ENCODE data around the gene ABHD2. TPM values are rescaled to one million over a fixed set of nuclear protein-coding genes. Genes with fewer than 3 reads are reported as not detected.

Gene ABHD2
- polyA plus RNA-seq, 1 experiment = 69.6 TPM

DNA sequence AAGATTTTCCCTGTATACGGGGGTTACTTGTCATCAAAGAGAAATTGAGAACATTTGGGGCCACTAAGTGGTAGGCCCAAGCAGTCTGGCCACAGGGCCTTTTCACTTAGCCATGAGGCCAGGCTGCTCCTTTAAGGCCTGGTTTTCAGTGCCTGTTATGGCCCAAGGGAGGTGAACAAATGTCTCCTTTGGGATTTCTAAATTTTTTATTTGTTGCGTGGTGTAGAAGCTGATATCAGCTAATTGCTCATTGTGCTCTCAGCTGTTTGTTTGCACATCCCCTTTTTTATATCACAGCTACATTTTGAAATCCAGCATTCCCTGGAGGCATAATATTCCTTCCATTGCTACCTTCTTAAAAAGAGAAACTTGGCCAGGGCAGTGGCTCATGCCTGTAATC lies 84.7 kb downstream of the ABHD2 start:
- POLR2A ChIA-PET = no interaction called here
- CTCF ChIA-PET = interaction anchor here (0.6 to 10.4 kb wide), 12 partner anchors 9 to 286 kb away, joined by 3 to 306 read pairs (median 4); no protein-coding TSS in a partner anchor
- Histone ChIP-seq H3K27me3 (ENCODE audit: control insufficient read depth, insufficient read depth, low read length) (no peaks in the 10 kb centered on the region), H3K4me3 (ENCODE audit: low read depth, low read length) (no peak overlapping the region), H3K36me3 (ENCODE audit: control insufficient read depth, insufficient read depth, low read length) (no peaks in the 10 kb centered on the region)
- TF ChIP-seq, protein P1, sequence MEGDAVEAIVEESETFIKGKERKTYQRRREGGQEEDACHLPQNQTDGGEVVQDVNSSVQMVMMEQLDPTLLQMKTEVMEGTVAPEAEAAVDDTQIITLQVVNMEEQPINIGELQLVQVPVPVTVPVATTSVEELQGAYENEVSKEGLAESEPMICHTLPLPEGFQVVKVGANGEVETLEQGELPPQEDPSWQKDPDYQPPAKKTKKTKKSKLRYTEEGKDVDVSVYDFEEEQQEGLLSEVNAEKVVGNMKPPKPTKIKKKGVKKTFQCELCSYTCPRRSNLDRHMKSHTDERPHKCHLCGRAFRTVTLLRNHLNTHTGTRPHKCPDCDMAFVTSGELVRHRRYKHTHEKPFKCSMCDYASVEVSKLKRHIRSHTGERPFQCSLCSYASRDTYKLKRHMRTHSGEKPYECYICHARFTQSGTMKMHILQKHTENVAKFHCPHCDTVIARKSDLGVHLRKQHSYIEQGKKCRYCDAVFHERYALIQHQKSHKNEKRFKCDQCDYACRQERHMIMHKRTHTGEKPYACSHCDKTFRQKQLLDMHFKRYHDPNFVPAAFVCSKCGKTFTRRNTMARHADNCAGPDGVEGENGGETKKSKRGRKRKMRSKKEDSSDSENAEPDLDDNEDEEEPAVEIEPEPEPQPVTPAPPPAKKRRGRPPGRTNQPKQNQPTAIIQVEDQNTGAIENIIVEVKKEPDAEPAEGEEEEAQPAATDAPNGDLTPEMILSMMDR (IDR thresholded peaks at IDR 0.05; ENCODE audit: insufficient read depth, low read depth, low read length) = no peak
- no peak for DNase-seq (ENCODE audit: low read depth)

DNA sequence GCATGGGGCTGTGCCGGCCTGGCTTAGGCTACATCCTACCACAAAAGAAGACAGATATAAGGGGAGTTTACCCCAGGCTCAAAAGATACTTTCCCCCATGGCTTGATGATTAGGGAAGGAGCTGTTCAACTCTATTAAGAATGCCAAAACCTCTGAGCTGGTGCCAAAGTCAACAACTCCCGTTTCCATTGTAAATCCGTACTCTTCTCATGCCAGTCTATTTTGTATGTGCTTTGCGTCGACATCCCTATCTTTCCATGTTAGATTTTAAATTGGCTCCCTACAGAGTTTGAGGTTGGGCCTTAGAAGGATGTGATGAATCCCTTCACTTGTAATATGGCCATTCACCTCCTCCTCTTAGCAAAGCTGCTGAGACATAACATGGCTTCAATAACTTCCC lies 86.2 kb downstream of the ABHD2 start:
- Histone ChIP-seq H3K27me3 (ENCODE audit: control insufficient read depth, insufficient read depth, low read length) (no peaks in the 10 kb centered on the region), H3K4me3 (ENCODE audit: low read depth, low read length) (no peak overlapping the region), H3K36me3 (ENCODE audit: control insufficient read depth, insufficient read depth, low read length) (no peaks in the 10 kb centered on the region)
- ChIA-PET POLR2A (no interaction called here), CTCF (interaction anchor here (0.9 to 10.4 kb wide), 5 partner anchors 8 to 270 kb away, joined by 3 to 306 read pairs (median 4); no protein-coding TSS in a partner anchor)
- TF ChIP-seq, protein P1 (IDR thresholded peaks at IDR 0.05; ENCODE audit: insufficient read depth, low read depth, low read length) = no peak
- DNase-seq (ENCODE audit: low read depth) = no peak

DNA sequence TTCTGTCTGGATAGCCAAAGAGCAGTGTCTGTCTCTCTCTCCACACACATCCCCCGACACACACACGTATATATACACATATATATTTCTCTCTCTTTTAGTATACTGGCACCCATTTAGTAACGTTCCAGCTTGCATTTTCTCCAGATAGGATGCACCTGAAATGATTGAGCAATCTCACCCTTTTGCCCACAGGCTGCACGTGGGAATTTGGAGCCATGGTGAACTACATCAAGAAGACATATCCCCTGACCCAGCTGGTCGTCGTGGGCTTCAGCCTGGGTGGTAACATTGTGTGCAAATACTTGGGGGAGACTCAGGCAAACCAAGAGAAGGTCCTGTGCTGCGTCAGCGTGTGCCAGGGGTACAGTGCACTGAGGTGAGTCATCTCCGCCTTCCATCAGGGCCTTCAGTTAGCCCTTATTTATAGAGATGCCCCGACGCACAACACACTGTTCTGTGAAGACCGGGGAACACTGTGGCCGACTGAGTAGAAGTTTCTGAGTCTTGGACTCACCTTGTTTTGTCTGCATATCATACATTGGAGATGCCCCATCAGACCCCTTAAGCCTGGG lies 87.4 kb downstream of the ABHD2 start:
- Histone ChIP-seq H3K4me3 (ENCODE audit: low read depth, low read length) (no peak overlapping the region), H3K36me3 (ENCODE audit: control insufficient read depth, insufficient read depth, low read length) (no peaks in the 10 kb centered on the region), H3K27me3 (ENCODE audit: control insufficient read depth, insufficient read depth, low read length) (no peaks in the 10 kb centered on the region)
- no peak for DNase-seq (ENCODE audit: low read depth)
- TF ChIP-seq, protein P1 (IDR thresholded peaks at IDR 0.05; ENCODE audit: insufficient read depth, low read depth, low read length) = no peak
- CTCF ChIA-PET = interaction anchor here (0.6 to 10.4 kb wide), 11 partner anchors 9 to 297 kb away, joined by 3 to 306 read pairs (median 5); no protein-coding TSS in a partner anchor
- POLR2A ChIA-PET = interaction anchor here (0.6 kb wide), 1 partner anchor 107 kb away, joined by 7 read pairs; no protein-coding TSS in a partner anchor

DNA sequence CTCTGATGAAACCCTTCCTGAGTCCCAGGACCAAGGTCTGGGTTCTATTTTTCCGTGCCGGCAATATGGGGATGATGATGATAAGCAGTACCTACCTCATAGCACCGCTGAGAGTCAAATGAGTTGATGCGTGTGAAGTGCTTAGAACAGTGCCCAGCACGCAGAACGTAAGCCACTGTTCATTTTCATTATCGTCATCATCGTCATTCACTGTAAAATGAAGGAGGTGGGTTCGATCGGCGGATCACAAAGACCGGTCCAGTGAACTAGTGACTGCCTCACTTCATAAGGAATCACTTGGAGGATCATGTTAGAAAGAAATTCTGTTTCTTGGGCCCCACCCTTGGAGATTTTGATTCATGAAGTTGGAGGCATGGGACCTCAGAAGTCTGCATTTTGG lies 88.9 kb downstream of the ABHD2 start:
- TF ChIP-seq, protein P1 (IDR thresholded peaks at IDR 0.05; ENCODE audit: insufficient read depth, low read depth, low read length) = no peak
- Histone ChIP-seq H3K27me3 (ENCODE audit: control insufficient read depth, insufficient read depth, low read length) (no peaks in the 10 kb centered on the region), H3K36me3 (ENCODE audit: control insufficient read depth, insufficient read depth, low read length) (no peaks in the 10 kb centered on the region), H3K4me3 (ENCODE audit: low read depth, low read length) (no peak overlapping the region)
- ChIA-PET POLR2A (interaction anchor here (1.0 kb wide), 1 partner anchor 272 kb away, joined by 4 read pairs; no protein-coding TSS in a partner anchor), CTCF (interaction anchor here (0.7 to 10.4 kb wide), 34 partner anchors 11 to 298 kb away, joined by 3 to 306 read pairs (median 5); no protein-coding TSS in a partner anchor)
- DNase-seq (ENCODE audit: low read depth) = no peak

DNA sequence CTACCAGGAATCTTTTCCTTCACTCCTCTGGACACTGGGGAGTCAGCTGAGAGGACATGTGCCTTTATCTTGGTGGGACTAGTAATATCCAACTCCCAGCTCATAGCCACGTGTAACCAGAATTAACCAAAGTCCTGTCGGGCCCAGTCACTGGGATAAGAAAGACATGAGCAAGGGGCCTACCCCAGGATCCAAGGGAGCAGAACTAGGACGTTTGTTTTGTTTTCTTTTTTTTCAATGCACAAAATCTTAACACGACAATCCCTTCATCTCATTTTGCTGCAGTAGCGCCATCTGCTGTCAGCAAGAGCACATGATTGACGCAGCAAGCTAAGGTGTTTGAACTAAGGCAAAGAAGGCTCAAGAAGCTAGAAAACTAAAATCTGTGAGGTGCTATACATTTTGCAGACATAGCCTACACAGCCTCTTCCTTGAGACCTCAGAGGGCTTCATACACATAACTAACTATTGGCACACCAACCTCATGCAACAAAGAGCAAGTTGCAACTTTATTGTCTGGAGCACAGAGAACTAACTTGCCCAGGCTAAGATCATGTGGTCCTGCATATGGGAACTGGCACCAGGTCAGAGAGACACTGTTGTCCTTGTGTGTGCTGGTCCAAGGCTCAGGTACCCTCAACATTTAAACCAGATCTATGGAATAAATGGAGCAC lies 89.5 kb downstream of the ABHD2 start:
- H3K27me3 ChIP-seq (ENCODE audit: control insufficient read depth, insufficient read depth, low read length) = no peaks in the 10 kb centered on the region
- peak; percentile 21 for DNase-seq (ENCODE audit: low read depth)
- ChIA-PET CTCF (interaction anchor here (0.5 to 10.4 kb wide), 43 partner anchors 10 to 522 kb away, joined by 3 to 306 read pairs (median 4); no protein-coding TSS in a partner anchor), POLR2A (interaction anchor here (1.0 kb wide), 1 partner anchor 273 kb away, joined by 4 read pairs; no protein-coding TSS in a partner anchor)
- TF ChIP-seq, protein P1 (IDR thresholded peaks at IDR 0.05; ENCODE audit: insufficient read depth, low read depth, low read length) = peak; percentile 86
- H3K4me3 ChIP-seq (ENCODE audit: low read depth, low read length) = no peak overlapping the region
- H3K36me3 ChIP-seq (ENCODE audit: control insufficient read depth, insufficient read depth, low read length) = no peaks in the 10 kb centered on the region
